ENCODE results near the gene EFCAB10. TPM values are rescaled to one million over a fixed set of nuclear protein-coding genes. Genes with fewer than 3 reads are reported as not detected.

Gene EFCAB10
- total RNA-seq, 1 experiment from 2014 or later: not detected

- H3K4me3 ChIP-seq (ENCODE audit: low read depth, low read length, poor library complexity, severe bottlenecking): no peak overlapping the region
- ChIA-PET CTCF (interaction anchor here (0.7 kb wide), 1 partner anchor 245 kb away, joined by 4 read pairs; no protein-coding TSS in a partner anchor), POLR2A (ENCODE audit: low non-redundant PET) (interaction anchor here (0.5 kb wide), 1 partner anchor 177 kb away, joined by 7 read pairs; no protein-coding TSS in a partner anchor)
- TF ChIP-seq EZH2 (IDR thresholded peaks at IDR 0.05; ENCODE audit: borderline replicate concordance, low read depth, low read length, poor library complexity, severe bottlenecking): no peak
- TF ChIP-seq, protein P1, sequence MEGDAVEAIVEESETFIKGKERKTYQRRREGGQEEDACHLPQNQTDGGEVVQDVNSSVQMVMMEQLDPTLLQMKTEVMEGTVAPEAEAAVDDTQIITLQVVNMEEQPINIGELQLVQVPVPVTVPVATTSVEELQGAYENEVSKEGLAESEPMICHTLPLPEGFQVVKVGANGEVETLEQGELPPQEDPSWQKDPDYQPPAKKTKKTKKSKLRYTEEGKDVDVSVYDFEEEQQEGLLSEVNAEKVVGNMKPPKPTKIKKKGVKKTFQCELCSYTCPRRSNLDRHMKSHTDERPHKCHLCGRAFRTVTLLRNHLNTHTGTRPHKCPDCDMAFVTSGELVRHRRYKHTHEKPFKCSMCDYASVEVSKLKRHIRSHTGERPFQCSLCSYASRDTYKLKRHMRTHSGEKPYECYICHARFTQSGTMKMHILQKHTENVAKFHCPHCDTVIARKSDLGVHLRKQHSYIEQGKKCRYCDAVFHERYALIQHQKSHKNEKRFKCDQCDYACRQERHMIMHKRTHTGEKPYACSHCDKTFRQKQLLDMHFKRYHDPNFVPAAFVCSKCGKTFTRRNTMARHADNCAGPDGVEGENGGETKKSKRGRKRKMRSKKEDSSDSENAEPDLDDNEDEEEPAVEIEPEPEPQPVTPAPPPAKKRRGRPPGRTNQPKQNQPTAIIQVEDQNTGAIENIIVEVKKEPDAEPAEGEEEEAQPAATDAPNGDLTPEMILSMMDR (conservative IDR thresholded peaks at IDR 0.05; ENCODE audit: low read depth, low read length): peak; percentile 45
- intact Hi-C loops (cut with micrococcal nuclease; ENCODE audit: unreplicated experiment): no loop called here
- no peaks in the 10 kb centered on the region for H3K36me3 ChIP-seq (ENCODE audit: insufficient read depth, low read length, poor library complexity, severe bottlenecking)
- no peaks in the 10 kb centered on the region for H3K9me3 ChIP-seq (ENCODE audit: low read depth, low read length, poor library complexity, severe bottlenecking)
- DNase-seq (ENCODE audit: low spot score): peak; percentile 37
- BruUV-seq (replicated peaks): no TSS peak
- peaks cover 7% of the 10 kb centered on the region for H3K4me1 ChIP-seq (ENCODE audit: insufficient read depth, low read length, poor library complexity, severe bottlenecking)
- no peak overlapping the region for H3K27ac ChIP-seq (ENCODE audit: low read depth, low read length, poor library complexity, severe bottlenecking)
- H3K27me3 ChIP-seq (replicated peaks; ENCODE audit: insufficient read depth, low read depth, low read length, poor library complexity): no peaks in the 10 kb centered on the region
Observed at GRCh38 chr7:105580022-105580740, 1.1 kb downstream of the EFCAB10 start.

DNA sequence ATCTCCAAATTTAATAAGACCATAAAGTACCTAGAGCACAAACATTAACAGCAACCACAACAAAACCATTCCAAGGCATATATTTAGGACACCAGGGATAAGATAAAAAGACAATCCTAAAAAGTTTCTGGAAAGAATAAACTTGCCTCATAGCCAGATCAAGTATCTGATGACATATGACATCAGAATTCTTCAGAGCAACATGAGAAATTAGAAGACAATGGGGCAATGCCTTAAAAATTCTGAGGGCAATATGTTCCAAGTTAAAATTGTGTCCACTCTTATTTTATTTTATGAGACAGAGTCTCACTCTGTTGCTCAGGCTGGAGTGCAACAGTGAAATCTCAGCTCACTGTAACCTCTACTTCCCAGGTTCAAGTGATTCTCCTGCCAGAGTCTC, 2.8 kb downstream of the EFCAB10 start:
- intact Hi-C loops (cut with micrococcal nuclease; ENCODE audit: unreplicated experiment): no loop called here
- Histone ChIP-seq H3K27me3 (replicated peaks; ENCODE audit: insufficient read depth, low read depth, low read length, poor library complexity) (no peaks in the 10 kb centered on the region), H3K4me1 (ENCODE audit: insufficient read depth, low read length, poor library complexity, severe bottlenecking) (peaks cover 7% of the 10 kb centered on the region), H3K27ac (ENCODE audit: low read depth, low read length, poor library complexity, severe bottlenecking) (peak overlapping the region; percentile 25), H3K9me3 (ENCODE audit: low read depth, low read length, poor library complexity, severe bottlenecking) (no peaks in the 10 kb centered on the region), H3K36me3 (ENCODE audit: insufficient read depth, low read length, poor library complexity, severe bottlenecking) (no peaks in the 10 kb centered on the region), H3K4me3 (ENCODE audit: low read depth, low read length, poor library complexity, severe bottlenecking) (no peak overlapping the region)
- DNase-seq (ENCODE audit: low spot score): no peak
- TF ChIP-seq, protein P1 (conservative IDR thresholded peaks at IDR 0.05; ENCODE audit: low read depth, low read length): no peak
- no peak for TF ChIP-seq EZH2 (IDR thresholded peaks at IDR 0.05; ENCODE audit: borderline replicate concordance, low read depth, low read length, poor library complexity, severe bottlenecking)
- CTCF ChIA-PET: no interaction called here
- POLR2A ChIA-PET (ENCODE audit: low non-redundant PET): no interaction called here
- BruUV-seq (replicated peaks): no TSS peak

- H3K36me3 ChIP-seq (ENCODE audit: insufficient read depth, low read length, poor library complexity, severe bottlenecking): no peaks in the 10 kb centered on the region
- CTCF ChIA-PET: no interaction called here
- TF ChIP-seq, protein P1 (conservative IDR thresholded peaks at IDR 0.05; ENCODE audit: low read depth, low read length): no peak
- TF ChIP-seq EZH2 (IDR thresholded peaks at IDR 0.05; ENCODE audit: borderline replicate concordance, low read depth, low read length, poor library complexity, severe bottlenecking): no peak
- intact Hi-C loops (cut with micrococcal nuclease; ENCODE audit: unreplicated experiment): no loop called here
- no TSS peak for BruUV-seq (replicated peaks)
- H3K9me3 ChIP-seq (ENCODE audit: low read depth, low read length, poor library complexity, severe bottlenecking): no peaks in the 10 kb centered on the region
- peaks cover 7% of the 10 kb centered on the region for H3K4me1 ChIP-seq (ENCODE audit: insufficient read depth, low read length, poor library complexity, severe bottlenecking)
- H3K27ac ChIP-seq (ENCODE audit: low read depth, low read length, poor library complexity, severe bottlenecking): no peak overlapping the region
- DNase-seq (ENCODE audit: low spot score): no peak
- H3K4me3 ChIP-seq (ENCODE audit: low read depth, low read length, poor library complexity, severe bottlenecking): no peak overlapping the region
- POLR2A ChIA-PET (ENCODE audit: low non-redundant PET): no interaction called here
- H3K27me3 ChIP-seq (replicated peaks; ENCODE audit: insufficient read depth, low read depth, low read length, poor library complexity): no peaks in the 10 kb centered on the region
Observed at GRCh38 chr7:105577251-105577650, 4.0 kb downstream of the EFCAB10 start.
